Breast epithelium (tissue), 3 donors: Measurements from ENCODE around the gene COMMD8.

Experiments used
- POLR2A ChIP-seq: fragments of 450-650 bp; IDR thresholded peaks from one replicate; pipeline ENCODE4 v1.6.1; 2016; ENCODE audit warnings: antibody characterized with exemption, mild to moderate bottlenecking, moderate library complexity
- POLR2AphosphoS5 ChIP-seq, 3 donors: sonication (generic); formaldehyde crosslinking; IDR thresholded peaks; one replicate each; pipeline ENCODE4 v1.6.1; 2017; ENCODE audit warnings: antibody characterized with exemption in 3 of 3

- TF ChIP-seq POLR2AphosphoS5 (IDR thresholded peaks at IDR 0.05) (no peak), POLR2A (no peak)
Observed at GRCh38 chr4:47444031-47444430, 19.5 kb downstream of the COMMD8 start.
